ENCODE results near the gene SMKR1. TPM values are rescaled to one million over a fixed set of nuclear protein-coding genes. Genes with fewer than 3 reads are reported as not detected.

Gene SMKR1
- total RNA-seq, 1 experiment from 2014 or later, result 8.9 TPM

GRCh38 chr7:129482781-129483180 lies 19.6 kb upstream of the SMKR1 start:
- RAD21 ChIA-PET (ENCODE audit: low non-redundant PET in 1 of 2, low total read pairs in 2 of 2, uncharacterized antibody in 2 of 2, unreplicated experiment in 2 of 2), result no interaction called here

More at GRCh38 chr7:129482781-129483180, 19.6 kb upstream of the SMKR1 start:
- Histone ChIP-seq H2AFZ (ENCODE audit: low read depth, low read length, poor library complexity, severe bottlenecking) (no peak overlapping the region), H3K4me3 (replicated peaks in 1 of 2; ENCODE audit: low read depth in 1 of 2, low read length in 2 of 2) (no peak overlapping the region), H3K4me1 (ENCODE audit: control insufficient read depth in 1 of 2, insufficient read depth in 2 of 2, low read length in 2 of 2) (no peaks in the 10 kb centered on the region), H4K20me1 (ENCODE audit: insufficient read depth) (no peaks in the 10 kb centered on the region), H3K79me2 (ENCODE audit: insufficient read depth, low read length) (no peaks in the 10 kb centered on the region), H3K36me3 (ENCODE audit: control insufficient read depth in 1 of 2, insufficient read depth in 2 of 2, low read length in 2 of 2) (no peaks in the 10 kb centered on the region), H3K9me2 (ENCODE audit: insufficient read depth) (no peaks in the 10 kb centered on the region), H3K27me3 (ENCODE audit: insufficient read depth, low read length) (no peaks in the 10 kb centered on the region), H3K27ac (ENCODE audit: low read depth, low read length) (no peak overlapping the region), H3K9ac (ENCODE audit: low read length) (no peak overlapping the region), H3K4me2 (ENCODE audit: low read length) (no peak overlapping the region), H3K9me3 (ENCODE audit: control insufficient read depth in 1 of 2, insufficient read depth in 1 of 2, low read depth in 1 of 2, low read length in 2 of 2) (no peaks in the 10 kb centered on the region)
- DNase-seq (ENCODE audit: low read depth, low spot score), result no peak
- ChIA-PET POLR2A (no interaction called here), CTCF (no interaction called here)
- TF ChIP-seq ZBTB33 (IDR thresholded peaks at IDR 0.05; ENCODE audit: extremely low read depth, insufficient replicate concordance, low read length) (no peak), REST (IDR thresholded peaks at IDR 0.05; ENCODE audit: low read depth) (no peak), POLR2A (IDR thresholded peaks at IDR 0.05; ENCODE audit: borderline replicate concordance, extremely low read depth, insufficient read depth, insufficient read length) (no peak), EZH2 (IDR thresholded peaks at IDR 0.05) (no peak), SIN3A (IDR thresholded peaks at IDR 0.05; ENCODE audit: low read depth) (no peak), RAD21 (IDR thresholded peaks at IDR 0.05; ENCODE audit: low read depth) (no peak), ELF1 (IDR thresholded peaks at IDR 0.05; ENCODE audit: borderline replicate concordance, low read depth) (no peak), YY1 (IDR thresholded peaks at IDR 0.05; ENCODE audit: extremely low read depth, insufficient replicate concordance, low read depth, low read length) (no peak), MAX (IDR thresholded peaks at IDR 0.05) (no peak), POLR2AphosphoS5 (IDR thresholded peaks at IDR 0.05; ENCODE audit: low read depth, low read length) (no peak), CBX3 (IDR thresholded peaks at IDR 0.05; ENCODE audit: low read depth) (no peak), CEBPB (IDR thresholded peaks at IDR 0.05; ENCODE audit: low read depth) (no peak), ZNF274 (IDR thresholded peaks at IDR 0.05; ENCODE audit: low read depth, low read length) (no peak), EZH2phosphoT487 (IDR thresholded peaks at IDR 0.05; ENCODE audit: borderline replicate concordance) (no peak), TCF7L2 (IDR thresholded peaks at IDR 0.05; ENCODE audit: borderline replicate concordance, extremely low read depth, insufficient read depth, insufficient read length) (no peak), SP1 (IDR thresholded peaks at IDR 0.05; ENCODE audit: low read depth) (no peak), JUND (IDR thresholded peaks at IDR 0.05) (no peak)
- no peak for ATAC-seq
- intact Hi-C loops (cut with micrococcal nuclease), result no loop called here
- no TSS peak for BruUV-seq (replicated peaks)

Data from HCT116 (cell line).